PC-3 (cell line): Measurements from ENCODE around the gene PLPP6. TPM values are rescaled to one million over a fixed set of nuclear protein-coding genes. Genes with fewer than 3 reads are reported as not detected.

Experiments
- ATAC-seq: fragments of 200-7000 bp; cut with Tn5 transposase; 2 replicates; pipeline ENCODE4 v1.9.1; 2020; ENCODE audit warnings: mild to moderate bottlenecking, moderate library complexity
- BruUV-seq: library from RNA; stranded (reverse); fragments of 400-500 nt; replicated peaks from 2 replicates; lab custom pipeline; 2021; lab: Mats Ljungman, UMichigan
- CTCF ChIA-PET: fragments of 300-600 bp; sonication (Branson Sonifier 250); formaldehyde crosslinking; loops from one replicate; lab custom pipeline; 2022; ENCODE audit warnings: antibody characterized with exemption; lab: Charles Lee
- POLR2A ChIA-PET: fragments of 300-600 bp; sonication (Branson Sonifier 250); formaldehyde crosslinking; loops from one replicate; lab custom pipeline; 2022; ENCODE audit warnings: antibody characterized with exemption; ENCODE audit not compliant: unreplicated experiment; lab: Charles Lee
- DNase-seq: peaks from one replicate; pipeline ENCODE4 v3.0.0-alpha.2; 2015
- H2AFZ ChIP-seq: fragments of 300-600 bp; sonication (generic); 2 replicates; pipeline ENCODE4 v1.6.0; 2016; ENCODE audit warnings: antibody characterized with exemption, low read length
- H3F3A ChIP-seq: fragments of 300-600 bp; sonication (generic); one replicate; pipeline ENCODE4 v1.6.0; 2017; ENCODE audit warnings: antibody characterized with exemption, low read length, control low read depth, mild to moderate bottlenecking; ENCODE audit not compliant: unreplicated experiment
- H3K27ac ChIP-seq: fragments of 300-600 bp; sonication (generic); 2 replicates; pipeline ENCODE4 v1.5.1; 2016; ENCODE audit warnings: mild to moderate bottlenecking, low read length
- H3K27me3 ChIP-seq: fragments of 300-600 bp; sonication (generic); 2 replicates; pipeline ENCODE4 v1.6.1; 2016; ENCODE audit warnings: low read length, mixed read lengths
- H3K36me3 ChIP-seq: fragments of 300-600 bp; sonication (generic); 2 replicates; pipeline ENCODE4 v1.6.1; 2016; ENCODE audit warnings: low read depth, mixed run types, low read length, mixed read lengths
- H3K4me1 ChIP-seq: fragments of 300-600 bp; sonication (generic); 2 replicates; pipeline ENCODE4 v1.5.1; 2016; ENCODE audit warnings: low read length; ENCODE audit not compliant: insufficient read depth
- H3K4me2 ChIP-seq: fragments of 300-600 bp; sonication (generic); 2 replicates; pipeline ENCODE4 v1.6.0; 2016; ENCODE audit warnings: low read length
- H3K4me3 ChIP-seq: fragments of 300-600 bp; sonication (generic); 2 replicates; pipeline ENCODE4 v1.5.1; 2016; ENCODE audit warnings: mild to moderate bottlenecking, low read length, mixed read lengths
- H3K79me2 ChIP-seq: fragments of 300-600 bp; sonication (generic); 2 replicates; pipeline ENCODE4 v1.6.1; 2017; ENCODE audit warnings: low read length, mixed read lengths
- H3K9ac ChIP-seq: fragments of 300-600 bp; sonication (generic); 2 replicates; pipeline ENCODE4 v1.6.0; 2016; ENCODE audit warnings: mild to moderate bottlenecking, low read length
- H3K9me2 ChIP-seq: fragments of 300-600 bp; sonication (generic); replicated peaks from 2 replicates; pipeline ENCODE4 v1.6.1; 2016; ENCODE audit warnings: mixed run types, low read length, mixed read lengths
- H3K9me3 ChIP-seq: fragments of 300-600 bp; sonication (generic); 2 replicates; pipeline ENCODE4 v1.6.1; 2016; ENCODE audit warnings: low read length, mixed read lengths
- H4K20me1 ChIP-seq: fragments of 300-600 bp; sonication (generic); 2 replicates; pipeline ENCODE4 v1.6.1; 2016; ENCODE audit warnings: low read length, mixed read lengths
- CTCF ChIP-seq: fragments of 300-600 bp; sonication (generic); conservative IDR thresholded peaks from 2 replicates; pipeline ENCODE4 v1.5.1; 2017; ENCODE audit warnings: antibody characterized with exemption, low read depth, mild to moderate bottlenecking, low read length
- EZH2 ChIP-seq: fragments of 300-600 bp; sonication (generic); IDR thresholded peaks from one replicate; pipeline ENCODE4 v1.6.1; 2017; ENCODE audit warnings: antibody characterized with exemption, mild to moderate bottlenecking, low read length; ENCODE audit not compliant: unreplicated experiment
- EZH2phosphoT487 ChIP-seq: fragments of 300-600 bp; sonication (generic); IDR thresholded peaks from 2 replicates; pipeline ENCODE4 v1.6.1; 2018; ENCODE audit warnings: mild to moderate bottlenecking, antibody characterized with exemption, low read length, borderline replicate concordance
- intact Hi-C: fragments of 100-400 bp; cut with micrococcal nuclease; formaldehyde crosslinking; loops from 2 replicates; pipeline ENCODE4 v1.9.0; 2023
- total RNA-seq: library from RNA; depleted of rRNA; stranded (reverse); fragments of >200 nt; gene quantifications from 2 replicates; pipeline ENCODE4 v1.2.3, GENCODE V29; 2014

Gene PLPP6
- total RNA-seq, 1 experiment from 2014 or later, result 3.6 TPM

GRCh38 chr9:4622016-4622415 is 40.1 kb upstream of the PLPP6 start:
- no peaks in the 10 kb centered on the region for H3K9me3 ChIP-seq
- H3K9me2 ChIP-seq, result no peaks in the 10 kb centered on the region
- intact Hi-C loops, result no loop called here
- no peaks in the 10 kb centered on the region for H4K20me1 ChIP-seq
- no peak overlapping the region for H2AFZ ChIP-seq
- H3F3A ChIP-seq, result no peaks in the 10 kb centered on the region
- H3K27ac ChIP-seq, result no peak overlapping the region
- H3K79me2 ChIP-seq, result no peaks in the 10 kb centered on the region
- ATAC-seq (no peak), DNase-seq (no peak)
- no peak for TF ChIP-seq CTCF
- no peak overlapping the region for H3K4me2 ChIP-seq
- ChIA-PET POLR2A (no interaction called here), CTCF (no interaction called here)
- no peak overlapping the region for H3K4me3 ChIP-seq
- H3K4me1 ChIP-seq, result no peaks in the 10 kb centered on the region
- no peaks in the 10 kb centered on the region for H3K36me3 ChIP-seq
- no TSS peak for BruUV-seq
- no peak overlapping the region for H3K9ac ChIP-seq
- no peaks in the 10 kb centered on the region for H3K27me3 ChIP-seq

- no peak overlapping the region for H2AFZ ChIP-seq
- no peaks in the 10 kb centered on the region for H3K4me1 ChIP-seq
- H3K79me2 ChIP-seq, result no peaks in the 10 kb centered on the region
- ChIA-PET CTCF (no interaction called here), POLR2A (no interaction called here)
- H3K4me2 ChIP-seq, result no peak overlapping the region
- no peaks in the 10 kb centered on the region for H3K36me3 ChIP-seq
- H3K9me3 ChIP-seq, result no peaks in the 10 kb centered on the region
- no peaks in the 10 kb centered on the region for H3K27me3 ChIP-seq
- H3K9me2 ChIP-seq, result no peaks in the 10 kb centered on the region
- no peaks in the 10 kb centered on the region for H3F3A ChIP-seq
- no peak for DNase-seq
- no peak for ATAC-seq
- intact Hi-C loops, result no loop called here
- no peak overlapping the region for H3K9ac ChIP-seq
- no peaks in the 10 kb centered on the region for H4K20me1 ChIP-seq
- BruUV-seq, result no TSS peak
- no peak overlapping the region for H3K4me3 ChIP-seq
- no peak for TF ChIP-seq EZH2phosphoT487
- TF ChIP-seq CTCF, result no peak
- TF ChIP-seq EZH2, result no peak
- H3K27ac ChIP-seq, result no peak overlapping the region
Observed at GRCh38 chr9:4630836-4631235, 31.3 kb upstream of the PLPP6 start.

GRCh38 chr9:4638968-4639367 is 23.1 kb upstream of the PLPP6 start:
- Histone ChIP-seq H3K4me3 (no peak overlapping the region), H3K27me3 (no peaks in the 10 kb centered on the region), H2AFZ (no peak overlapping the region), H3K36me3 (no peaks in the 10 kb centered on the region), H3K79me2 (no peaks in the 10 kb centered on the region), H3K9ac (no peak overlapping the region), H3K27ac (no peak overlapping the region), H3K4me1 (no peaks in the 10 kb centered on the region), H3F3A (no peaks in the 10 kb centered on the region), H3K9me3 (no peaks in the 10 kb centered on the region), H3K9me2 (no peaks in the 10 kb centered on the region), H4K20me1 (no peaks in the 10 kb centered on the region), H3K4me2 (no peak overlapping the region)
- TF ChIP-seq CTCF (no peak), EZH2phosphoT487 (no peak), EZH2 (no peak)
- CTCF ChIA-PET, result no interaction called here
- POLR2A ChIA-PET, result no interaction called here
- ATAC-seq (no peak), DNase-seq (no peak)
- BruUV-seq, result no TSS peak
- intact Hi-C loops, result no loop called here
